HG03066 (cell line): ENCODE measurements around the gene REX1BD.
"Not testable (repeated sequence)": the region's sequence is repeated elsewhere in the genome, so short reads cannot be mapped to it uniquely, and the experiment has no call there.

Experiments
- ATAC-seq: cut with Tn5 transposase; IDR thresholded peaks from one replicate; pipeline ENCODE4 v1.9.1; 2021; ENCODE audit warnings: low read depth; ENCODE audit not compliant: unreplicated experiment

The REX1BD gene

DNA sequence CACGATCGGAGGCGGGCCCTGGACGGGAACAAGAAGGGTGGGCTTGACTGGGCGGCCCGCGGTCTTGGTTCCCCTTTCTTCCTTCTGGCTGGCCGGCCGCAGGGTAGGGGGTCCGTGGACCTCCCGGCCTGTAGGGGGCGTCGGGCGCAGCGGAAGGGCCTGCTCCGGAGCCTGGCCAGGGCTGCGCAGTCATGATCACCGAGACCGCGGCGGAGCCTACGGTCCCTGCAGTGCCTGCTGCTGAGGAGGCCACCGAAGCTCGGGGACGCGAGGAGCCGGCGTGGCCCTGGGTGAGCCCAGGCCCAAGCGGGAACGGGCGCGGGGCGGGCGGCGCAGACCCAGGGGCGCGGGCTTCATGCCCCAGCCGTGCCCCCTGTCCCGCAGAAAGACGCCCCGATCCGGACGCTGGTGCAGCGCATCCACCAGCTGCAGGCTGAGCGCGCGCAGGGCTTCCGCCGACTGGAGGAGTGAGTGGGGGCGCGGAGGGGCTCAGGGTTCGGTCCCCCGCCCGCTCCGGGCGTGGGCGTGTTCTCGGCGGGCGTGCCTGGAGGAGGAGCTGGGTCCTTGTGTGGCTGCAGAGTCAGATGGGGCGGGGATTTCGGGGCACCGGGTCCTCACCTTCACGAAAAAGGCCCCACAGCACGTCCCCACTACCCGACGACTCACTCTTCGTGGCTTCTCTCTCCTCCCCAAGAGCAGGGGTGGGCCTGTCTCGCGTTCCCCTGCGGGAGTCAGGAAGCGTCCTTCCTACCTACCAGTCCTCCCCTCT, at the start of gene REX1BD:
REX1BD (plus strand) TSS at position 188 of the 769 bp plus-strand sequence; CDS start at position 192, 4 bp downstream.
- ATAC-seq: peak; percentile 67

DNA sequence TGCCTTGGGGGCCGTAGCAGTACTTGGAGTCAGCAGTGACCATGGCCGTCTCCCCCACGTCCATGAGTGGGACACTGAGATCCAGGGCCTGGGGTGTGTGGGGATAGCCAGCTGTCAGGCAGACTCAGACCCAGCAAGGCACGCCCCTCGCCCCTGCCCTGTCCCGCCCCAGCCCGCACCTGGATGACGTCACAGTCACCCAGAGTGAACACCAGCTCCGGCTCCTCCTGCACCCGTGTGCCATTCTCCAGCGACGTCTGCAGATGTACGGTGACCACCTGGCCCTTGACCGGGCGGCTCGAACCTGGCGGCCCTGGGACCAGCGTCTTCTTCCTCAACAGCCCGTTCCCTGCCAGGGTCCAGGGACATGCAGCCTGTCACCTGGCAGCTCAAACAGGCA, 49.2 kb upstream of the REX1BD start:
- ATAC-seq: no peak

- not testable (repeated sequence) for ATAC-seq
Measured at GRCh38 chr19:18540200-18540599, 48.4 kb upstream of the REX1BD start.

DNA sequence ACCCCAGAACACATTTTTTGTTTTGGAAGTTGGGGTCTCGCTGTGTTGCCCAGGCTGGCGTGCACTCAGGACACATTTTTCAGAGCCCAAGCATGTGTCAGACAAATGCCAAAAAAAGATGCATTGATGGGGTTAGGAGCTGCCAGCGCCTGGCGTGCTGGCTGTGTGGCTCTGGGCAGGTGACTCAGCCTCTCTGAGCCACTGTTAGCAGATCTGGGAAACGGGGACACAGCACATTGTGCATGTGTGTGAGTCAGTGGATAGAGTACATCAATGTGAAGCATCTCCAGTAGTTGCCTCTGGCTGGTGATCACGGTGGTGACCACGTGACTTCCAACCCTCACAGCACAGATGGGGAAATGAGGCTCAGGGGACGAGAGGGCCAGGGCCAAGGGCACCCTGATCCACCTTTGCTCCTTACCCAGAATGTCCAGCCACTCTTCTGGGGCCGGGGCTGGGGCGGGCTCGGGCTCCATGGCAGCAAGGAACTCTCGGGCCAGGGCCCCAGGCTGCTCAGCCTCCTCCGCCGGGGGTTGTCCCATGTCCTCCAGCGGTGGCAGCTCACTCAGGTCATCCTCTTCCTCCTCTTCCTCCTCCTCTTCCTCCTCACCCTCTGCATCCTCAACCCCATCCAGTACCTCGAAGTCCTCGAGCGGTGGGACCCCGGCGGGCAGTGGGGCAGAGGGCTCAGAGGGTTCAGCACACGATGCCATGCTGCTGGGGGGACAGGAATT, 47.2 kb upstream of the REX1BD start:
- ATAC-seq: no peak

- ATAC-seq: no peak
Measured at GRCh38 chr19:18541992-18542940, 46.3 kb upstream of the REX1BD start.

DNA sequence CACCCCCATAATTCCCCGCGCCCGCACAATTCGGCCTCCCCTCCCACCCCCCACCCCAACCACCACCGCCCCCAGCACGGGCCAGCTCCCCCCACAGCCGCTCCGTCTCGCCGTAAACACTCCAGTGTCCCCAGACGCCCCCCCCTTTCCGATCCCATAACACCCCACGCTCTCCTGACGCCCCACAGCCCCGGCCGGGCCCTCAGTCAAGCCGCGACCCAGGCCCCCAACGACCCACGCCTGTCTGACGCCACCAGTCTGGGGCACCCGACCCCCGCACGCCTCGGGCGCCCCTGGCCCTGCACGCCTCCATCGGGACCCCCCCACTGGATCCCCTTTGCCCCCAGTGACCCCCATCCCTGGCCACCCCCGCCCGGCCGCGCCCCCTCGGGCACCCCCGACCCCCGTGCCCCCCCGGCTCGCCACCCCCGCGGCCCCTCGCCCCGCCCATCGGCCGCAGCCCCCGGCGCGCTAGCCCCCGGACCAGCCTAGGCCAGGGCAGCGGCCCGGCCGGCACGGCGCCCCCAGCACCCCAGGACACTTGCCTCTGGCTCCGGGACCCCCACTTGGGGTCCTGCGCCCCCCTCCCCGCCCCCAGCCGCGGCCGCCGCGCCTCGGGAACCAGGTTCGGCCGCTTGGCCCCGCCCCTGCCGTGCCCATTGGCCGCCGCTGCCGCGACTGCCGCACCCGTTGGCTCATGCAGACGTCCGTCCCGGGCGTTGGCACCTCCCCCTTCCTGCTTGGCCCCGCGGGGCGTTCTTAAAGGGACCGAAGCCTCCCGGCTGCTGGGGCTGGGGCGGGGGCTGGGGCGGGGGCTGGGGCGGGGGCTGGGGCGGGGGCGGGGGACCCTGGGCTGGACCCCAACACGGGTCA, 45.4 kb upstream of the REX1BD start, which contains the start of gene FKBP8:
FKBP8 (minus strand) TSS at position 633 of the 873 bp plus-strand sequence. CDS start 1,603 bp downstream, outside the sequence.
- peak; percentile 78 for ATAC-seq

DNA sequence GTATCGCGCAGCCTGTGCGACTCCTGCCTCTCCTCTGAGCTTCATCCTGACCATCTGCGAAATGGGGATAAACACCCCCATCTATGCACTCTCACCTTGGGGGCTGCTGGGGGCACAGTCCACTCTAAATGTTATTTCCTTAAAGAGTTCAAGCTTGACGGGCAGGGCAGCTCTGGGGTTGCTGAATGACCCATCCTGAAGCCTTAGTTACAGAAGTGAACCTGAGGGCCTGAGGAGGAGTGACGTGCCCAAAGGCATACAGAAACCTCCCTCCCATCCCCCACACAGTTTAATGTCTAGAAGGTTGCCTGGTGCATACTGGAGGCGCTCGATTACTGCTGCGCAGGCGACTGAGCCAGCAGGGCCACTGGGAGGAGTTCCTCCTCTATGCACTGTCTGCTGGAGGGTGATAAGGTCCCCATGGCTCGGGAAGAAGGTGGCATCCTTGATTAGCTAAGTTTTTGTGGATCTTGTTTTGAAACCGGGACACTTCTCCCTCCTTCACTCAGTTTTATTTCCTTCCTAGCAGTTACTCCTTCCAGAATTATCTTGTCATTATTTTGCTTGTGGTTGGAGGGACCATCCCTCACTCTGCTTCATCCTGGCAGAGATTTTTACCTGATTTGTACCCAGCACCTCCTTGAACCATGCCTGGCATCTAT, 44.7 kb upstream of the REX1BD start:
- peak; percentile 67 for ATAC-seq

- no peak for ATAC-seq
Measured at GRCh38 chr19:18551631-18552030, 37.0 kb upstream of the REX1BD start.

- peak; percentile 94 for ATAC-seq
Measured at GRCh38 chr19:18557411-18558201, 31.0 kb upstream of the REX1BD start, which contains the start of gene KXD1. KXD1 (plus strand) TSS chr19:18557870; CDS start chr19:18562057, 4,187 bp downstream.

- no peak for ATAC-seq
Measured at GRCh38 chr19:18558202-18558555, 30.4 kb upstream of the REX1BD start.

DNA sequence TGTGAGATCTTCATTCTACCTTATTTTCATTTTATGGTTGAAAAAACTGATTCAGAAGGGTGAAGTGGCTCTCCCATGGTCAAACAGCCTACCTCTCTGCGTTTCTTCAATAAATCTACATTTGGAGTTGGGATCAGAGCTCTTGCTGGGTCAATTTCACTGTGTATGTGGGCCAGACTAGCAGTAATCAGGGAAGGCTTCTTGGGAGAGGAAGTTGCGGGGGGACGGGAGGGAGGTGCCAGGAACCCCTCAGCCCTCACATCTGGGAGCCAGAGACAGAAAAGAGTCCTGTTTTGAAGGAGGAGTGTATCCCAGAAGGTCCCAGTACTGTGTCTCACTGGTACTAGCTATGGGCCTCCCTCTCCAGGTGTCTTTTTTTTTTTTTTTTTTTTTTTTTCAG, 30.0 kb upstream of the REX1BD start:
- ATAC-seq: no peak

DNA sequence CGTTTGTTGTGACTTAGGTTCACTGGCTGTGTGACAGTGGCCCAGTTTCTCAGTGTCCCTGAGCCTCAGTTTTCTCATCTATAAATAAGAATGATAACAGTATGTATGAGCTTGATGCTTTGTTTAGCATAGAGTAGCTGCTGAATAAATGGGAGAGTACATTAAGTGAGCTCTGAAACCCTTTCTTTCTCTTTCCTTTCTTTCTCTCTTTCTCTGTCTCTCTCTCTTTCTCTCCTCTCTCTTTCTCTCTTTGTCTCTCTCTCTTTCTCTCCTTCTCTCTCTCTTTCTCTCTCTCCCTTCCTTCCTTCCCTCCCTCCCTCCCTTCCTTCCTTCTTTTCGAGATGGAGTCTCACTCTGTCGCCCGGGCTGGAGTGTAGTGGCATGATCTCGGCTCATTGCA, 28.9 kb upstream of the REX1BD start:
- no peak for ATAC-seq

- no peak for ATAC-seq
Measured at GRCh38 chr19:18562086-18562485, 26.5 kb upstream of the REX1BD start.

- no peak for ATAC-seq
Measured at GRCh38 chr19:18566953-18567352, 21.6 kb upstream of the REX1BD start.

DNA sequence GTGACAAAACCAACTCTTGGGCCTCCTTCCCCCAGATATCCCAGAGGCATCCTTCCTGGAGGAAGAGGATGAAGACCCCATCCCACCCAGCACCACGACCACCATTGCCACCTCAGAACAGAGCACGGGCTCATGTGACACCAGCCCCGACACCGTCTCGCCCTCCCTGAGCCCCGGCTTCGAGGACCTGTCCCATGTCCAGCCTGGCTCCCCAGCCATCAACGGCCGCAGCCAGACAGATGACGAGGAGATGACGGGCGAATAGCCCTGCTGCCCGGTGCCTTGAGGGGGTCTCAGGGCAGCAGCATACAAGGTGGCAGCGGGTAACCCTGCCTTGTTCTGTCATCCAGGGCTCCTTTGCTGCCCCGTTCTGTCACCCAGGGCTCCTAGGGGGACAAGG, 20.2 kb upstream of the REX1BD start:
- no peak for ATAC-seq

GRCh38 chr19:18571564-18572344, 16.8 kb upstream of the REX1BD start, which contains the start of gene UBA52:
UBA52 (plus strand) TSS chr19:18571857; CDS start chr19:18573301, 1,444 bp downstream.
- peak; percentile 86 for ATAC-seq

- no peak for ATAC-seq
Measured at GRCh38 chr19:18574691-18575291, 13.8 kb upstream of the REX1BD start.
